IPS-18c (cell line): ENCODE measurements around the gene DDA1.
"Not testable (repeated sequence)": the region's sequence is repeated elsewhere in the genome, so short reads cannot be mapped to it uniquely, and the experiment has no call there.

Source experiments
- H3K4me3 ChIP-seq: 2 replicates; pipeline ENCODE4 v1.7.0; 2013; ENCODE audit warnings: low read depth, mild to moderate bottlenecking, low read length, moderate library complexity; ENCODE audit not compliant: insufficient read depth
- H3K9me3 ChIP-seq: one replicate; pipeline ENCODE4 v1.6.1; 2013; ENCODE audit warnings: mild to moderate bottlenecking, low read length, moderate library complexity; ENCODE audit not compliant: control insufficient read depth, insufficient read depth

Gene DDA1

GRCh38 chr19:17309198-17309964 is at the start of gene DDA1:
Gene DDA1, plus strand, starts transcription at chr19:17309563. Its CDS starts 92 bp downstream, at chr19:17309655.
- Histone ChIP-seq H3K4me3 (peak within 1 kb of the TSS; percentile 84), H3K9me3 (peaks cover 4% of the 10 kb centered on the region)

DNA sequence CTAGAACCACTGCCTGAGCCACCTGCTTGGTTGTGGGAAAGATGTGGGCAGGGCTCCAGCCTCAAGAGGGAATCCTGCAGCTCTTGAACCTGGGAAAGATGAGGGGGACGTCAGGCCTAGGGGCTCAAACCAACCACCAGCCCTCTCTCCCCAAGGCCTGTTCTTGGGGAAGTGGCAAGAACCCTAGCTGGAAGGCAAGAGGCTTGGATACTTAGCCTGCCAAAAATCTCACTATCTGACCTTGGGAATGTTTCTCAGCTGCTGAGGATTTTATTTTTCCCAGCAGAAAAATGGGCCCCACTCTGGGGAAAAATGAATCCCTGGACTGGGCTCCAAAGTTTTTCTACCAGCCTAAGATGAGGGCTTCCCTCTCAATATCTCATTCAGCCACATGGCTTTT is 49.4 kb upstream of the DDA1 start:
- Histone ChIP-seq H3K9me3 (peaks cover 9% of the 10 kb centered on the region), H3K4me3 (no peak overlapping the region)

DNA sequence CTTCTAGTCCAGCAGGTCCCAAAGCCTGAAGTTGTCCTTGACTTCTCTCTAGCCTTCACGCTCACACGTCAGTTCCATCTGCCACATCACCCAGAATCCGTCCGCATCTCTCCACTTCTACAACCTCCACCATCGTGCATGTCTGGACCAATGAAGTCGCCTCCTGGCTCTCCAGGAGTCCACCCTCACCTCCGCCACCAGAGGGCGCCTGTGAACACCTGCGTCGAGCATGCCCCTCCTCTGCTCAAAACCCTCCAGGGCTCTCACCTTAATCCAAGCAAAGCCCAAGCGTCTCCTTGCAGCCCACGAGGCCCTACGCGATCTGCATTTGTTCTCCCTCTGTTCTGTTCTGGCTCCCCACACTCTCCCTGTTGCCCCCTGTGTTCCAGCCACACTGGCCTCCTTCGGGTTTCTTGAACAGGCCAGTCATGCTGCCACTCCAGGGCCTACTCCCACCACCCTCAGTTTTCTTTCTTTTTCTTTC is 48.5 kb upstream of the DDA1 start:
- Histone ChIP-seq H3K9me3 (peaks cover 9% of the 10 kb centered on the region), H3K4me3 (no peak overlapping the region)

DNA sequence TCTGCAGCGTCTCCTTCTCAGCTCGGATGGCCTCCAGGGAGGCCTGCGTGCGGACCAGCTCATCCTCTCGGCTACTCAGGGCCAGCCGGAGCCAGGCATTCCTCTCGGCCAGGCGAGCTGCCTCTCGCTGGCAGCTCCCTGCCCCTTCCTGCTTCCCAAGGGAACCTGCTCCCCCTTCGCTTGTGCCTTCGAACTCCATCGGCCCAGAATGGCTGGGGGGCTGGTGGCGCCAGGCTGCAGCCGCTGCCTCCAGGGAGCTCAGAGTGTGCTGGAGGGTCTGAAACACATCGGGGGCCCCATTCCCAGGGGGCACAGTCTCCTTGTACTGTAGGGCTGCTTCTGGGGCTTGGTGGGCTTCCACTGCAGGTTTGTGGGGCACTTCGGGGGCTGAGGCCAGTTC is 46.8 kb upstream of the DDA1 start:
- no peak overlapping the region for H3K4me3 ChIP-seq

DNA sequence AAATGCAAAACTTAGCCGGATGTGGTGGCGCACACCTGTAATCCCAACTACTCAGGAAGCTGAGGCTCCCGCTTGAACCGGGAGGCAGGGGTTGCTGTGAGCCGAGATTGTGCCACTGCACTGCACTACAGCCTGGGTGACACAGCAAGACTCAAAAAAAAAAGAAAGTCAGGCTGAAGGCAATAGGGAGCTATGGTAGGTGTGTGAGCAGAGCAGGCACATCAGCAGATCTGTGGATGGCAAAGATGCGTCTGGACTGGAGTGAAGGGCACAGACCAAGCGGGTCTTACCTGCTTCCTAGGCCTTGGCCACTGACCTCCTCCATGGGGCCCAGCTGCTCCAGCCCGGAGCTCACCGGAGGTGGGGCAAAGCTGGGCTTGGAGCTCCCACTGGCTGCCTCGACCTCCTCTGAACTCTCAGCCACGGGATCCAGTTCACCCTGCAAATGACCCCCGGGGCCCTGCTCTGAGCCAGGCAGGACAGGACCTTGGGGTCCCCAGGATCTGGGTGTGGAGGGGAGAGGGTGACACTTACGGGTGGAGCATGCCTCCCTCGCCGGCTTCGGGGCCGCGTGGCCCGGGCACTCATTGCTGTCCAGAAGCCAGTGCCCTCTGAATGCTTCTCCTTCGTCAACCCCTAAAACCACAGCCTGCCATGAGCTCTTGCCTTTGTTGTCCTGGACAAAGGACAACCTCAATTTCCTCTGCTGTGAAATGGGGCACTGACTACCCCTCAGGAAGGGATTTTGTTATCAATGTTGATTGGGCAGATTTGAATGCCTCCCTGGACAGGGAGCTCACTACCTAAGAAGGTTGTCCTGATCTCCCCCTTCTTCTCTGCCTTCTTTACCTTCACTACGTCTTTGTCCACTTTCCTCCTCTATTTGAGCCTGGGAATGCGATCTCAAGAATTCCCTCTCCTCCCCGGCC is 45.4 kb upstream of the DDA1 start:
- peaks cover 7% of the 10 kb centered on the region for H3K9me3 ChIP-seq
- H3K4me3 ChIP-seq: no peak overlapping the region

More for the DNA sequence above, 46.8 kb upstream of the DDA1 start:
- peaks cover 9% of the 10 kb centered on the region for H3K9me3 ChIP-seq

GRCh38 chr19:17264641-17264979 is 44.8 kb upstream of the DDA1 start, which contains the start of gene USHBP1:
Gene USHBP1, minus strand, starts transcription at chr19:17264745. Its CDS starts 446 bp downstream, at chr19:17264299.
- no peak within 1 kb of the TSS for H3K4me3 ChIP-seq
- H3K9me3 ChIP-seq: peaks cover 5% of the 10 kb centered on the region

DNA sequence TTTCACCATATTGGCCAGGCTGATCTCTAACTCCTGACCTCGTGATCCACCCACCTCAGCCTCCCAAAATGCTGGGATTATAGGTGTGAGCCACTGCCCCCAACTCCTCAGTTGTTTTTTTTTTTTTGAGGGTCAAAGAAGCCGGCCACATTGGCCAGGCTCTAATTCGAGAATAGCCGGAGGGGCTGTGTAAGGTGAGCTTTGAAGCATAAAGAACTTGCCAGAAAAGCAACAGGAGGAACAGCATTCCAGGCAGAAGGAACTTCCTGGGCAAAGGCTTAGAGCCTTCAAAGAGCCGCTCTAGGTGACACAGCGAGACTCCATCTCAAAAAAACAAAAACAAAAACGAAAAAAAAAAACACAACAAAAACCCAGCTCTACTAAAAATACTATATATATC is 43.3 kb upstream of the DDA1 start:
- H3K4me3 ChIP-seq: no peak overlapping the region

DNA sequence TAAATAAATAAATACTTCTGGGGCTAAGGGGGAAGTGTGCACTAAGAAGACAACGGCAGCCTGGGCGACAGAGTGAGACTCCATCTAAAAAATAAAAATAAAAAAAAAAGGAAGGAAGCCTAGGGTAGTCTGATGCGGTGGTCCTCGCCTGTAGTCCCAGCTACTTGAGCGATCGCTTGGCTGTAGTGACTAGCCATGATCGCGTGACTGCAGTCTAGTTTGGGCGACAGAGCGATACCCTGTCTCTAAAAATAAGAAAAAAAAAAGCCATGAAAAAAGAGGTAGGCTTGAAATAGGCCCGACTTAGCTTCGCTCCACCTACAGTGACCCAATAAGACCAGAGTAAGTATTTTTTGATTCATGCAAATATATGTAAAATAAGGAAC is 42.8 kb upstream of the DDA1 start:
- H3K4me3 ChIP-seq: no peak overlapping the region

More for the DNA sequence above, 43.3 kb upstream of the DDA1 start:
- H3K9me3 ChIP-seq: no peaks in the 10 kb centered on the region

DNA sequence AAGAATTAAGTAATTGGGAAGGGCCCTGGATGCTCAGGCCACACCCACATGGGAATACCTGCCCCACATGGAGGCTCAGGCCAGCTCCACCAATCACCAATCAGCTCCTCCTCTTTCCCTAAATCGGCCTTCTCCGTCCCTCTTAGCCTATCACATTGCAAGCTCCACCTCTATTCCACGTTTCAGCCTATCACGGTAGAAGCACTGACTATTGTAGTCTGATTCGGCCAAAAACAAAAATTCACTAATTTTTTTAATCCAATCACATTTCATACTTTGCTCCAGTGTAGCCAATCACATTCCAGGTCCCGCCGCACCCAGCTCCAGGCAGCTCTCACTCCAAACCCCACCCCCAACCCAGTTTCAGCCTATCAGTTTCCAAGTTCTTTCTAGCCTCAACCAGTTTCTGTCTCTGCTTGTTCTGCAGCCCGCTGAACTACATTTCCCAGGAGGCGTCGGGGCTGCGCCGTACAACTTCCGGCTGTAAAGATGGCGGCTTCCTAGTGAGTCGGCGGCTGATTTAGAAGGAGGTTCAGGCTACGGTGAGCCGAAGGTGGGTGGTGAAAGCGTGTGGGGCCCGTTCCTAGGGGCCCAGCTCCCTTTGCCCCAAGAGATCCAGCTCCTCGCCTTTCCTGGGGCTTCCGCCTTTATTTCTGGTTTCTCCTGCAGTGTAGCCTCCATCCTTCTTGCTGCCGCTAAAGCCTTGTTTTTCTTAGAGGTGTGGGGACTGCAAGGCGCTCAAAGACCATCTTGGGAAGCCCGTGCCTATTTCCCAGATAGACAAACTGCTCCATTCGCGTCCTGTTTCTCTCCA is 42.2 kb upstream of the DDA1 start, which contains the start of gene BABAM1:
Gene BABAM1, plus strand, starts transcription at position 469 of the 814 bp plus-strand sequence. CDS start 1,364 bp downstream, outside the sequence.
- Histone ChIP-seq H3K4me3 (peak within 1 kb of the TSS; percentile 69), H3K9me3 (no peaks in the 10 kb centered on the region)

More for the DNA sequence above, 42.8 kb upstream of the DDA1 start:
- no peaks in the 10 kb centered on the region for H3K9me3 ChIP-seq

DNA sequence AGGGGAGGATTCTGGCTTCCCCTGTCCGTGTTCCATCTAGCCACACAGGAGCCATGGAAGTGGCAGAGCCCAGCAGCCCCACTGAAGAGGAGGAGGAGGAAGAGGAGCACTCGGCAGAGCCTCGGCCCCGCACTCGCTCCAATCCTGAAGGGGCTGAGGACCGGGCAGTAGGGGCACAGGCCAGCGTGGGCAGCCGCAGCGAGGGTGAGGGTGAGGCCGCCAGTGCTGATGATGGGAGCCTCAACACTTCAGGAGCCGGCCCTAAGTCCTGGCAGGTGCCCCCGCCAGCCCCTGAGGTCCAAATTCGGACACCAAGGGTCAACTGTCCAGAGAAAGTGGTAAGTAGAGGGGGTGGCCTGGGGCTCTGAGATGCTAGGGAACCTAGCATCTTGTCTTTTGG is 40.6 kb upstream of the DDA1 start:
- peak overlapping the region; percentile 15; the same call in 1 of the 2 replicates for H3K4me3 ChIP-seq
- no peaks in the 10 kb centered on the region for H3K9me3 ChIP-seq

DNA sequence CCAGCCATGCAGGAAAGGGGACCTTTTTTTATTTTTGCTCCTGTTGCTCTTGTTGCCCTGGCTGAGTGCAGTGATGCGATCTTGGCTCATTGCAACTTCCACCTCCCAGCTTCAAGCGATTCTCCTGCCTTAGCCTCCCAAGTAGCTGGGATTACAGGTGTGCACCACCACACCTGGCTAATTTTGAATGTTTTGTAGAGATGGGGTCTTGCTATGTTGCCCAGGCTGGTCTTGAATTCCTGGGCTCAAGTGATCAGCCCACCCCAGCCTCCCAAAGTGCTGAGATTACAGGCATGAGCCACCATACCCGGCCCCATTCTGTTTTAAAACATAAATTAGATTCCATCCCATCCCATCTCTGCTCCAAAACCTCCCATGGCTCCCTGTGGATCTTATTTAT is 34.5 kb upstream of the DDA1 start:
- H3K4me3 ChIP-seq, H3K9me3 ChIP-seq: not testable (repeated sequence)

DNA sequence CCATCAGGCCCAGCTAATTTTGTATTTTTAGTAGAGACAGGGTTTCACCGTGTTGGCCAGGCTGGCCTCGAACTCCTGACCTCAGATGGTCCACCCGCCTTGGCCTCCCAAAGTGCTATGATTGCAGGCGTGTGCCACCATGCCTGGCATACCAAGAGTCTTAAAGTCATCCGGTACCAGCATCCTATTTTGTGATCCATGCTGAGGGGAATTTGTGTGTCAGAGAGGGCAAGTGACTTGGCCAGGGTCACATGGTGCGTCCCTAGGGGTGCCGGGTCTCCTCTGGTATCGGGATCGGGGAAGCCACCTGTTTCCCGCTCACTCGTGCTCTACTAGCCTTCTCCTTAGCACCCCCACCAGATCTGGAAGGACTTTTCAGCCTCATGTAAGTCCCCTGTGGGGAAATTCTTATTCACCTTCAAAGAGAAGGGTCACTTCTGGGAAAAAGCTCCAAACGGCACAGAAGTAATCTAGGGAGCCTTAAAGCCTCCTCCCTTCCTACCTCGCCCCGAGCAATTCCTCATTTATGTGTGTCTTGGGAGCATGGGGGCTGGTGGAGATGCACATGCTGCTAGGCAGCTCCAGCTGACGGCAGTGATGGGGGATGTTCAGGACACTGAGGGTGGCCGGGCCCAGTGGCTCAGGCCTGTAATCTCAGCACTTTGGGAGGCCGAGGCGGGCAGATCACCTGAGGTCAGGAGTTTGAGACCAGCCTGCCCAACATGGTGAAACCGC is 33.8 kb upstream of the DDA1 start:
- no peaks in the 10 kb centered on the region for H3K9me3 ChIP-seq

GRCh38 chr19:17279436-17279835 is 29.9 kb upstream of the DDA1 start:
- H3K9me3 ChIP-seq: no peaks in the 10 kb centered on the region
- H3K4me3 ChIP-seq: no peak overlapping the region

More for the DNA sequence above, 33.8 kb upstream of the DDA1 start:
- no peak overlapping the region for H3K4me3 ChIP-seq

DNA sequence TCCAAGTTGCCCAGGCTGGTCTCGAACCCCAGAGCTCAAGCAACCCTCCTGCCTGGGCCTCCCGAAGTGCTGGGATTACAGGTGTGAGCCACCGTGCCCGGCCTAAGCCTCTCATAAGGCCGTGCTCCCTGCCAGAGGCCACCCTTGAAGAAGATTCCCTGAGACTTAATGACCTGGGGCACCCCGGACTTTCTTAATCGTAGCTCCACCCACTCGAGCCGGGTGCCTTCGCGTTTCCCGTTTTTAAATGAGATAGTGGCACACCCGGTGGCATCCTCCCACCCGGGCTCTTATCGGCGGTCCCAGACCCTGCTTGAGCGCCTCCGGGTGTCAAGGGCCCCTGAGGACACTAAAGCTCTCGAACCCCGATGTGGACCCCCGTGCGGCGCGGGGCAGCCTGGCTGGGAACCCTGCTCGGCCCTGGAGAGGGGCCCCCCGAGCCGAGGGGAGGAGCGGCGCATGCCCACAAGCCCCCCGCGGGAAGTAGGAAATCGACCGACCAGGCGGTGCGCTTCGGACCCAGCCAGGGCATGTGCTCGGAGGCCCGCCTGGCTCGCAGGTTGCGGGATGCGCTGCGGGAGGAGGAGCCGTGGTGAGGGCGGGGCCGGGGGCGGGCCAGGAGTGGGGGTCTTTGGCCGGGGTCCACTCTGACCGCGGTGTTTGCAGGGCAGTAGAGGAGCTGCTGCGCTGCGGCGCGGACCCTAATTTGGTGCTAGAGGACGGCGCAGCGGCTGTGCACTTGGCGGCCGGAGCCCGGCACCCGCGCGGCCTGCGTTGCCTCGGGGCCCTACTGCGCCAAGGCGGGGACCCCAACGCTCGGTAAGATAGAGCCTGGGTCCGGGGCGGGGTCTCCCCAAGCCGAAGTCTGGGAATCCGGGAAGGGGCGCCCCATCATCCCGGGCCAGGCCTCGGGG is 27.7 kb upstream of the DDA1 start, which contains the start of gene ANKLE1:
Gene ANKLE1, plus strand, starts transcription at position 511 of the 914 bp plus-strand sequence. Its CDS starts 20 bp downstream, at position 531.
- Histone ChIP-seq H3K9me3 (no peaks in the 10 kb centered on the region), H3K4me3 (peak within 1 kb of the TSS; percentile 41)

- no peaks in the 10 kb centered on the region for H3K9me3 ChIP-seq
These were observed 26.8 kb upstream of the DDA1 start for GRCh38 chr19:17282488-17283125.

More at GRCh38 chr19:17282488-17283125, 26.8 kb upstream of the DDA1 start:
- peak overlapping the region; percentile 41 for H3K4me3 ChIP-seq
